ENCODE results near the gene TAS2R40. TPM values are rescaled to one million over a fixed set of nuclear protein-coding genes. Genes with fewer than 3 reads are reported as not detected.

The TAS2R40 gene
- total RNA-seq, 2 experiments from 2014 or later = not detected

GRCh38 chr7:143229054-143229790 lies 7.4 kb downstream of the TAS2R40 start:
- Mint-ChIP-seq H3K4me3 (no peak overlapping the region), H3K4me1 (no peaks in the 10 kb centered on the region), H3K36me3 (peaks cover under 1% of the 10 kb centered on the region), H3K9me3 (ENCODE audit: low read depth) (no peaks in the 10 kb centered on the region), H3K27me3 (peaks cover 21% of the 10 kb centered on the region), H3K27ac (no peak overlapping the region)
- no peak for DNase-seq
- ATAC-seq = no peak
- CTCF ChIA-PET = interaction anchor here (1.4 to 2.9 kb wide), 2 partner anchors 12 to 14 kb away, joined by 4 to 13 read pairs; no protein-coding TSS in a partner anchor

- H3K4me3 Mint-ChIP-seq = no peak overlapping the region
- no peaks in the 10 kb centered on the region for H3K4me1 Mint-ChIP-seq
- peaks cover 3% of the 10 kb centered on the region for H3K36me3 Mint-ChIP-seq
- CTCF ChIA-PET = interaction anchor here (1.4 to 2.9 kb wide), 2 partner anchors 10 to 16 kb away, joined by 4 to 13 read pairs; no protein-coding TSS in a partner anchor
- DNase-seq (no peak), ATAC-seq (no peak)
- no peak overlapping the region for H3K27ac Mint-ChIP-seq
- H3K27me3 Mint-ChIP-seq = peaks cover 31% of the 10 kb centered on the region
- H3K9me3 Mint-ChIP-seq (ENCODE audit: low read depth) = peaks cover under 1% of the 10 kb centered on the region
These were observed 9.0 kb downstream of the TAS2R40 start for GRCh38 chr7:143230602-143231457.

- no peak overlapping the region for H3K4me3 Mint-ChIP-seq
- ATAC-seq = no peak
These were observed 12.1 kb downstream of the TAS2R40 start for GRCh38 chr7:143233816-143234532.

GRCh38 chr7:143234533-143234875 lies 12.7 kb downstream of the TAS2R40 start:
- H3K36me3 Mint-ChIP-seq = peaks cover 19% of the 10 kb centered on the region
- DNase-seq (no peak), ATAC-seq (no peak)
- H3K27me3 Mint-ChIP-seq = peaks cover 40% of the 10 kb centered on the region
- H3K4me3 Mint-ChIP-seq = no peak overlapping the region
- H3K9me3 Mint-ChIP-seq (ENCODE audit: low read depth) = peaks cover 16% of the 10 kb centered on the region
- CTCF ChIA-PET = no interaction called here
- peaks cover 6% of the 10 kb centered on the region for H3K4me1 Mint-ChIP-seq
- no peak overlapping the region for H3K27ac Mint-ChIP-seq

More at GRCh38 chr7:143233816-143234532, 12.1 kb downstream of the TAS2R40 start:
- no peak for DNase-seq
- no peak overlapping the region for H3K27ac Mint-ChIP-seq
- H3K27me3 Mint-ChIP-seq = peaks cover 40% of the 10 kb centered on the region
- peaks cover 19% of the 10 kb centered on the region for H3K36me3 Mint-ChIP-seq
- CTCF ChIA-PET = interaction anchor here (0.7 kb wide), 1 partner anchor 183 kb away, joined by 3 read pairs; no protein-coding TSS in a partner anchor
- peaks cover 2% of the 10 kb centered on the region for H3K4me1 Mint-ChIP-seq
- H3K9me3 Mint-ChIP-seq (ENCODE audit: low read depth) = peaks cover 16% of the 10 kb centered on the region

- peaks cover 40% of the 10 kb centered on the region for H3K27me3 Mint-ChIP-seq
- no peak overlapping the region for H3K27ac Mint-ChIP-seq
- CTCF ChIA-PET = no interaction called here
- H3K36me3 Mint-ChIP-seq = peaks cover 19% of the 10 kb centered on the region
- no peak for ATAC-seq
- H3K9me3 Mint-ChIP-seq (ENCODE audit: low read depth) = peaks cover 16% of the 10 kb centered on the region
- peaks cover 15% of the 10 kb centered on the region for H3K4me1 Mint-ChIP-seq
- no peak overlapping the region for H3K4me3 Mint-ChIP-seq
- no peak for DNase-seq
These were observed 13.7 kb downstream of the TAS2R40 start for GRCh38 chr7:143235561-143235960.

- no peak for DNase-seq
- Mint-ChIP-seq H3K27me3 (peaks cover 40% of the 10 kb centered on the region), H3K4me3 (no peak overlapping the region)
These were observed 14.7 kb downstream of the TAS2R40 start for GRCh38 chr7:143236408-143236990.

GRCh38 chr7:143237366-143237765 lies 15.5 kb downstream of the TAS2R40 start:
- Mint-ChIP-seq H3K9me3 (ENCODE audit: low read depth) (peaks cover 16% of the 10 kb centered on the region), H3K27me3 (peaks cover 40% of the 10 kb centered on the region), H3K36me3 (peaks cover 21% of the 10 kb centered on the region), H3K4me1 (peaks cover 27% of the 10 kb centered on the region), H3K4me3 (no peak overlapping the region), H3K27ac (no peak overlapping the region)
- no peak for ATAC-seq
- DNase-seq = no peak
- CTCF ChIA-PET = interaction anchor here (1.1 to 1.3 kb wide), 3 partner anchors 22 to 180 kb away, joined by 3 to 4 read pairs (median 3); no protein-coding TSS in a partner anchor

More at GRCh38 chr7:143236408-143236990, 14.7 kb downstream of the TAS2R40 start:
- ATAC-seq = no peak
- peaks cover 16% of the 10 kb centered on the region for H3K9me3 Mint-ChIP-seq (ENCODE audit: low read depth)
- peaks cover 19% of the 10 kb centered on the region for H3K36me3 Mint-ChIP-seq
- H3K4me1 Mint-ChIP-seq = peaks cover 20% of the 10 kb centered on the region
- CTCF ChIA-PET = interaction anchor here (1.3 kb wide), 2 partner anchors 144 to 181 kb away, joined by 3 read pairs; no protein-coding TSS in a partner anchor
- no peak overlapping the region for H3K27ac Mint-ChIP-seq

- no peak overlapping the region for H3K27ac Mint-ChIP-seq
- CTCF ChIA-PET = interaction anchor here (1.1 to 7.6 kb wide), 14 partner anchors 10 to 185 kb away, joined by 4 to 89 read pairs (median 34); partner anchors contain the start of genes CASP2, EPHA1 and GSTK1
- H3K9me3 Mint-ChIP-seq (ENCODE audit: low read depth) = peaks cover 16% of the 10 kb centered on the region
- no peak for ATAC-seq
- DNase-seq = no peak
- peaks cover 30% of the 10 kb centered on the region for H3K4me1 Mint-ChIP-seq
- H3K36me3 Mint-ChIP-seq = peaks cover 21% of the 10 kb centered on the region
- H3K27me3 Mint-ChIP-seq = peaks cover 31% of the 10 kb centered on the region
- no peak overlapping the region for H3K4me3 Mint-ChIP-seq
These were observed 16.6 kb downstream of the TAS2R40 start for GRCh38 chr7:143238289-143238980.

GRCh38 chr7:143239813-143240212 lies 18.0 kb downstream of the TAS2R40 start:
- ATAC-seq (no peak), DNase-seq (no peak)
- Mint-ChIP-seq H3K9me3 (ENCODE audit: low read depth) (peaks cover 16% of the 10 kb centered on the region), H3K36me3 (peaks cover 24% of the 10 kb centered on the region), H3K4me1 (peaks cover 43% of the 10 kb centered on the region), H3K4me3 (no peak overlapping the region), H3K27me3 (peaks cover 21% of the 10 kb centered on the region), H3K27ac (peak overlapping the region; percentile 62)
- CTCF ChIA-PET = interaction anchor here (0.7 to 7.6 kb wide), 38 partner anchors 8 to 367 kb away, joined by 3 to 89 read pairs (median 8); partner anchors contain the start of genes EPHA1, GSTK1, TAS2R40 and ZYX

GRCh38 chr7:143240291-143241168 lies 18.7 kb downstream of the TAS2R40 start:
- H3K9me3 Mint-ChIP-seq (ENCODE audit: low read depth) = peaks cover 16% of the 10 kb centered on the region
- DNase-seq (peak; percentile 86), ATAC-seq (peak; percentile 76)
- peaks cover 16% of the 10 kb centered on the region for H3K27me3 Mint-ChIP-seq
- no peak overlapping the region for H3K4me3 Mint-ChIP-seq
- H3K4me1 Mint-ChIP-seq = peaks cover 51% of the 10 kb centered on the region
- CTCF ChIA-PET = interaction anchor here (0.7 to 7.6 kb wide), 51 partner anchors 8 to 599 kb away, joined by 3 to 89 read pairs (median 7); partner anchors contain the start of genes CASP2, EPHA1, GSTK1 and TAS2R40
- H3K36me3 Mint-ChIP-seq = peaks cover 26% of the 10 kb centered on the region
- peak overlapping the region; percentile 62 for H3K27ac Mint-ChIP-seq

- ATAC-seq = no peak
- Mint-ChIP-seq H3K4me1 (peaks cover 68% of the 10 kb centered on the region), H3K9me3 (ENCODE audit: low read depth) (peaks cover 7% of the 10 kb centered on the region)
These were observed 20.5 kb downstream of the TAS2R40 start for GRCh38 chr7:143242306-143242705.

More at GRCh38 chr7:143242306-143242705, 20.5 kb downstream of the TAS2R40 start:
- CTCF ChIA-PET = interaction anchor here (0.7 to 7.6 kb wide), 5 partner anchors 21 to 174 kb away, joined by 3 to 89 read pairs (median 5); partner anchors contain the start of genes EPHA1 and GSTK1
- DNase-seq = no peak
- H3K4me3 Mint-ChIP-seq = no peak overlapping the region
- no peak overlapping the region for H3K27ac Mint-ChIP-seq
- no peaks in the 10 kb centered on the region for H3K27me3 Mint-ChIP-seq
- H3K36me3 Mint-ChIP-seq = peaks cover 27% of the 10 kb centered on the region
